HEK293T (cell line): ENCODE measurements around the gene SBK3.
"Not testable (repeated sequence)": the region's sequence is repeated elsewhere in the genome, so short reads cannot be mapped to it uniquely, and the experiment has no call there.

Experiments used
- CTCF ChIA-PET: fragments of 350-600 bp; formaldehyde crosslinking; extraction: SDS; loops from one replicate; lab custom pipeline; 2021; ENCODE audit warnings: antibody characterized with exemption, inconsistent platforms; lab: Yijun Ruan, JAX
- POLR2A ChIA-PET: fragments of 350-600 bp; formaldehyde crosslinking; extraction: SDS; loops from one replicate; lab custom pipeline; 2020; ENCODE audit warnings: antibody characterized with exemption, inconsistent platforms; lab: Yijun Ruan, JAX
- DNase-seq: peaks from one replicate; pipeline ENCODE4 v3.0.0; 2012; ENCODE audit warnings: mixed read lengths; ENCODE audit errors: extremely low spot score
- ARNT ChIP-seq: fragments of 450-650 bp; IDR thresholded peaks from 2 replicates; pipeline ENCODE4 v1.6.1; 2017; ENCODE audit warnings: mild to moderate bottlenecking
- BHLHE40 ChIP-seq: fragments of 450-650 bp; IDR thresholded peaks from 2 replicates; pipeline ENCODE4 v1.6.1; 2016; ENCODE audit warnings: mild to moderate bottlenecking, moderate library complexity, borderline replicate concordance
- CTBP1 ChIP-seq: fragments of 450-650 bp; IDR thresholded peaks from 2 replicates; pipeline ENCODE4 v1.6.1; 2016; ENCODE audit warnings: borderline replicate concordance
- ELF4 ChIP-seq: fragments of 450-650 bp; IDR thresholded peaks from 2 replicates; pipeline ENCODE4 v1.6.1; 2017; ENCODE audit warnings: antibody characterized with exemption
- FOXA1 ChIP-seq: fragments of 450-650 bp; IDR thresholded peaks from 2 replicates; pipeline ENCODE4 v1.6.1; 2016; ENCODE audit warnings: mild to moderate bottlenecking
- FOXK2 ChIP-seq: fragments of 450-650 bp; IDR thresholded peaks from 2 replicates; pipeline ENCODE4 v1.6.1; 2016; ENCODE audit warnings: mild to moderate bottlenecking
- FOXM1 ChIP-seq: fragments of 450-650 bp; IDR thresholded peaks from 2 replicates; pipeline ENCODE4 v1.6.1; 2017; ENCODE audit warnings: mild to moderate bottlenecking, borderline replicate concordance
- HDGF ChIP-seq: fragments of 450-650 bp; IDR thresholded peaks from 2 replicates; pipeline ENCODE4 v1.6.1; 2017; ENCODE audit warnings: antibody characterized with exemption, borderline replicate concordance
- L3MBTL2 ChIP-seq: fragments of 450-650 bp; conservative IDR thresholded peaks from 2 replicates; pipeline ENCODE4 v1.6.1; 2016; ENCODE audit warnings: mild to moderate bottlenecking
- LEF1 ChIP-seq: fragments of 450-650 bp; IDR thresholded peaks from 2 replicates; pipeline ENCODE4 v1.6.1; 2017; ENCODE audit warnings: mild to moderate bottlenecking, borderline replicate concordance
- NFRKB ChIP-seq: fragments of 450-650 bp; IDR thresholded peaks from 2 replicates; pipeline ENCODE4 v1.6.1; 2016; ENCODE audit warnings: mild to moderate bottlenecking, moderate library complexity
- SP1 ChIP-seq: fragments of 450-650 bp; IDR thresholded peaks from 2 replicates; pipeline ENCODE4 v1.6.1; 2017
- SUZ12 ChIP-seq: fragments of 450-650 bp; IDR thresholded peaks from 2 replicates; pipeline ENCODE4 v1.6.1; 2016; ENCODE audit warnings: mild to moderate bottlenecking
- TARDBP ChIP-seq: fragments of 450-650 bp; IDR thresholded peaks from 2 replicates; pipeline ENCODE4 v1.6.1; 2016
- ZNF384 ChIP-seq: fragments of 450-650 bp; IDR thresholded peaks from 2 replicates; pipeline ENCODE4 v1.6.1; 2016
- TF ChIP-seq, protein P1 (sequence below): fragments of 450-650 bp; IDR thresholded peaks from 2 replicates; pipeline ENCODE4 v1.6.1; 2016

Gene SBK3

DNA sequence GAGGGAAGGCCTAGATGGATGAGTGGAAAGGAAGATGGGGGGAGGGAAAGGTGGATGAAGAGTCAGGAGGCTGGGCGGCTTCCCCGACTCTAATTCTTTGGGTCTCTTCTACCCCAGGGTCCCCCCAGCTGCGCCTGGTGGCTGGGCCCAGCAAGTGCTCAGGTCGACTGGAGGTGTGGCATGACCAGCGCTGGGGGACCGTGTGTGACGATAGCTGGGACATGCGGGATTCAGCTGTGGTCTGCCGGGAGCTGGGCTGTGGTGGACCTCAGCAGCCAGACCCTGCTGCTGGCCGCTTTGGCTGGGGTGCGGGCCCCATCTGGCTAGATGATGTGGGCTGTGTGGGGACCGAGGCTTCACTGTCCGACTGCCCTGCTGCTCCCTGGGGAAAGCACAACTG lies 47.6 kb downstream of the SBK3 start:
- no peak for DNase-seq
- POLR2A ChIA-PET: no interaction called here
- no peak for TF ChIP-seq CTBP1
- TF ChIP-seq, protein P1, sequence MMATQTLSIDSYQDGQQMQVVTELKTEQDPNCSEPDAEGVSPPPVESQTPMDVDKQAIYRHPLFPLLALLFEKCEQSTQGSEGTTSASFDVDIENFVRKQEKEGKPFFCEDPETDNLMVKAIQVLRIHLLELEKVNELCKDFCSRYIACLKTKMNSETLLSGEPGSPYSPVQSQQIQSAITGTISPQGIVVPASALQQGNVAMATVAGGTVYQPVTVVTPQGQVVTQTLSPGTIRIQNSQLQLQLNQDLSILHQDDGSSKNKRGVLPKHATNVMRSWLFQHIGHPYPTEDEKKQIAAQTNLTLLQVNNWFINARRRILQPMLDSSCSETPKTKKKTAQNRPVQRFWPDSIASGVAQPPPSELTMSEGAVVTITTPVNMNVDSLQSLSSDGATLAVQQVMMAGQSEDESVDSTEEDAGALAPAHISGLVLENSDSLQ: no peak
- TF ChIP-seq ARNT: no peak
- TF ChIP-seq TARDBP: no peak
- TF ChIP-seq ELF4: no peak
- TF ChIP-seq L3MBTL2: no peak
- TF ChIP-seq BHLHE40: no peak
- TF ChIP-seq FOXK2: no peak
- TF ChIP-seq LEF1: no peak
- no peak for TF ChIP-seq NFRKB
- CTCF ChIA-PET: no interaction called here

DNA sequence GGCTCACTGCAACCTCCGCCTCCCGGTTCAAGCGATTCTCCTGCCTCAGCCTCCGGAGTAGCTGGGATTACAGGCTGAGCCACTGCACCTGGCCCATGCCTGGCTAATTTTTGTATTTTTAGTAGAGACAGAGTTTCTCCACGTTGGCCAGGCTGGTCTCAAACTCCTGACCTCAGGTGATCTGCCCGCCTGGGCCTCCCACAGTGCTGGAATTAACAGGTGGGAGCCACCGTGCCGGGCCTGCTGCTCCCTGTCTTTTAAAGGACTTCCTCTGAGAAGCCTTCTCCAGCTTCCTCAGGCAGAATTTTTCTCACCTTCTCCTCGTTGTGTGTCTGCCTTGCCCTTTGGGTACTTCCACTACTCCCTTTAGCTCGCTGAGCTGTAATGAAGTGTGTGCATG lies 48.5 kb downstream of the SBK3 start:
- POLR2A ChIA-PET: not testable (repeated sequence)
- CTCF ChIA-PET: interaction anchor here (0.7 to 1.7 kb wide), 2 partner anchors 29 to 158 kb away, joined by 4 read pairs; no protein-coding TSS in a partner anchor

DNA sequence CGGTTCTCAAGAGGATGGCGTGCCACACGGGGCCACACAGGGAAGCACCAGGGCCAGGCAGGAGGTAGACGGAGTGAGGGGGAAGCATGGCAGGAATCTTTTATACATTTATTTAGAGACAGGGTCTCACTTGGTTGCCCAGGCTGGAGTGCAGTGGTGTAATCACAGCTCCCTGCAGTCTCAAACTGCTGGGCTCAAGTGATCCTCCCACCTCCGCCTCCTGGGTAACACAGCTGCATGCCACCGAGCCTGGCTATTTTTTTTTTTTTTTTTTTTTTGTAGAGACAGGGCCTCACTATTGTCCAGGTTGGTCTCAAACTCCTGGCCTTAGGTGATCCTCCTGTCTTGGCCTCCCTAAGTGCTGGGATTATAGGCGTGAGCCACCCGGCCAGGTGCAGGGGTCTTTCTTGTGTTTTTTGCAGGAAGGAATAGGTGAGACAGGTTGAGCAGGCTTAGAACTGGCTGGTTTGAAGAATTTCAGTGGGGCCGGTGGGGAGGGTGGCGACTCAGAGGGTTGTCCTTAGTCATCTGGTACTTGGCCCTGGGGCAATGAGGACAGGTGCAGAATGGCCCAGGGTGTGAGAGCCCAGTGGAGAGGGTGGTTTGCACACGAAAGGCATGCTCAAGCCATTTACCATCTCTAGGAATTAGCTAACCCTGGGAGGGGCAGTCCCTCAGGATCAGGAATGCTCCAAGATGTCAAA lies 49.5 kb downstream of the SBK3 start:
- ChIA-PET CTCF (interaction anchor here (0.7 to 1.7 kb wide), 4 partner anchors 8 to 159 kb away, joined by 3 to 4 read pairs (median 4); no protein-coding TSS in a partner anchor), POLR2A (no interaction called here)
- TF ChIP-seq FOXA1 (no peak), LEF1 (no peak), ZNF384 (no peak), SP1 (no peak), CTBP1 (no peak), SUZ12 (no peak)
- TF ChIP-seq, protein P1: no peak

More for the DNA sequence above, 48.5 kb downstream of the SBK3 start:
- DNase-seq: not testable (repeated sequence)

DNA sequence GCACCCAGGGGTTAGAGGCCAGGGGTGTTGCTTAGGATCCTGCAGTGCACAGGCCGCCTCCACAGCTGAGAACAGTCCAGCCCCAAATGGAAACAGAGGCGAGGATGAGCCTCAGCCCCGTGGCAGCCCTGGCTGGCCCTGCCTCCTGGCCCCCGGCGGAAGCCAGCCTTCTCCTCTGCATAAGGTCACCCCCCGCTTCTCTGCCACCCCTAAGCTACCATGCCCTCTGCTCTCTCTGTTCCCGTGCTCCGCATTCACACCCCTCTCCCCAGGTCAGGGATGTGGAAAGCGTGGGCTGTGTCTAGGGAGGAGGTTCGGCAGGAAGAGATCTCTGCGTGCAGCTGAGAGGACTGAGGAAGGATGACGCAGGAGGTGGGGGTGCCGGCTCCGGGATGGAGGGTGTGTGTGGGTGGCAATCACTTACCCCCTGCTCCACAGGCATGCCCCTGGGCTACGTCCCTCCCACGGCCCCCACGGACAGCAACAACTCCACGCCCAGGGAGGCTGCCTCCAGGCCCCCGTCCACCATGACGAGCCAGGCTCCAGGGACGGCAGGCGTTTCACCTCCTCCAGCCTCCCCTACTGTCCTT lies 51.1 kb downstream of the SBK3 start:
- TF ChIP-seq TARDBP (no peak), L3MBTL2 (no peak), ELF4 (no peak), SP1 (no peak), FOXK2 (no peak), SUZ12 (no peak), HDGF (no peak), NFRKB (no peak), ARNT (no peak), LEF1 (no peak), FOXA1 (no peak), FOXM1 (no peak), BHLHE40 (no peak), ZNF384 (no peak), CTBP1 (no peak)
- TF ChIP-seq, protein P1: no peak
- POLR2A ChIA-PET: interaction anchor here (1.2 kb wide), 1 partner anchor 10 kb away, joined by 4 read pairs; the partner anchor contains the start of gene NAT14
- CTCF ChIA-PET: no interaction called here
- no peak for DNase-seq

More for the DNA sequence above, 49.5 kb downstream of the SBK3 start:
- no peak for DNase-seq

DNA sequence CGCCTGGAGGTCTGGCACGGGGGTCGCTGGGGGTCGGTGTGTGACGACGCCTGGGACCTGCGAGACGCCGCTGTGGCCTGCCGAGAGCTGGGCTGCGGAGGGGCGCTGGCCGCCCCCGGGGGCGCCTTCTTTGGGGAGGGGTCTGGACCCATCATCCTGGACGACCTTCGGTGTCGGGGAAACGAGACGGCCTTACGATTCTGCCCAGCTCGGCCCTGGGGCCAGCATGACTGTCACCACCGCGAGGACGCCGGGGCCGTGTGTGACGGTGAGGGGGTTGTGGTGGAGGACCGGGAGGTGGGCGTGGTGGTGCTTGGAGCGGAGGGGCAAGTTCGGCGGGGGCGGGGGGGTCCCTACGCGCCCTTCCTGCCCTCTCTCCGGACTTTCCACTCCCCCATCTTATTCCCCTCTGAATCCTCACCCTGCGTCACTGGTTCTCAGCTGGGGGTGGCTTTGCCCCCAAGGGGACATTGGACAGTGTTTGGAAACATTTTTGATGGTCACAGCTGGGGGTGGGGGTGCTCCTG lies 51.6 kb downstream of the SBK3 start:
- ChIA-PET CTCF (no interaction called here), POLR2A (interaction anchor here (1.2 kb wide), 1 partner anchor 9 kb away, joined by 4 read pairs; the partner anchor contains the start of gene NAT14)
- DNase-seq: no peak
- TF ChIP-seq L3MBTL2 (no peak), NFRKB (no peak), LEF1 (no peak), BHLHE40 (no peak), FOXK2 (no peak), CTBP1 (no peak), SUZ12 (no peak), ARNT (no peak), SP1 (no peak), HDGF (no peak), FOXA1 (no peak), FOXM1 (no peak), TARDBP (no peak), ZNF384 (no peak), ELF4 (no peak)
- TF ChIP-seq, protein P1: no peak
